ENCODE measurements around the gene CACNA2D1. TPM values are rescaled to one million over a fixed set of nuclear protein-coding genes. Genes with fewer than 3 reads are reported as not detected.

Gene CACNA2D1
- total RNA-seq, 1 donor from 2014 or later: 32.9 TPM

DNA sequence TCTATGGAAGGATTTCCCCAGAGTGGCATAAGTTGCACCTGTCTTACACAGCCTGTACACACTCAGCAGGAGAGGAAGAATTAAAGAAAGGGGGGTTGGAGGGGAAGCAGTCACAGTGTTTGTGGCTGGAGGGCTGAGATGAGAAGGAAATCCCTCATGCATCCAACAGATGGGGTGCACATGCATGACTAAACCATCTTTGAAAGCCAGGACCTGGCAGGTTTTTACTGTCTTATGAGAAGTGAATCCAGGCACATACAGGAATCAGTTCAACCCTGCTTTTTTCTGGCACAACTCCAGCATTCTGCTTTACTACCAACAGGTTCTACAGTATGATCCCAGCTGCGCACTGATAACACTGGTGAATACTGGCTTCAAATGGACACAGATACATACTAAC is 107.7 kb downstream of the CACNA2D1 start:
- H3K4me3 Mint-ChIP-seq (ENCODE audit: unreplicated experiment): no peak overlapping the region
- no peak overlapping the region for H3K27ac Mint-ChIP-seq (ENCODE audit: unreplicated experiment)
- DNase-seq (ENCODE audit: low spot score): no peak
- no peaks in the 10 kb centered on the region for H3K9me3 Mint-ChIP-seq (ENCODE audit: low read depth)
- TF ChIP-seq, protein P1, sequence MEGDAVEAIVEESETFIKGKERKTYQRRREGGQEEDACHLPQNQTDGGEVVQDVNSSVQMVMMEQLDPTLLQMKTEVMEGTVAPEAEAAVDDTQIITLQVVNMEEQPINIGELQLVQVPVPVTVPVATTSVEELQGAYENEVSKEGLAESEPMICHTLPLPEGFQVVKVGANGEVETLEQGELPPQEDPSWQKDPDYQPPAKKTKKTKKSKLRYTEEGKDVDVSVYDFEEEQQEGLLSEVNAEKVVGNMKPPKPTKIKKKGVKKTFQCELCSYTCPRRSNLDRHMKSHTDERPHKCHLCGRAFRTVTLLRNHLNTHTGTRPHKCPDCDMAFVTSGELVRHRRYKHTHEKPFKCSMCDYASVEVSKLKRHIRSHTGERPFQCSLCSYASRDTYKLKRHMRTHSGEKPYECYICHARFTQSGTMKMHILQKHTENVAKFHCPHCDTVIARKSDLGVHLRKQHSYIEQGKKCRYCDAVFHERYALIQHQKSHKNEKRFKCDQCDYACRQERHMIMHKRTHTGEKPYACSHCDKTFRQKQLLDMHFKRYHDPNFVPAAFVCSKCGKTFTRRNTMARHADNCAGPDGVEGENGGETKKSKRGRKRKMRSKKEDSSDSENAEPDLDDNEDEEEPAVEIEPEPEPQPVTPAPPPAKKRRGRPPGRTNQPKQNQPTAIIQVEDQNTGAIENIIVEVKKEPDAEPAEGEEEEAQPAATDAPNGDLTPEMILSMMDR (IDR thresholded peaks at IDR 0.05): no peak
- H3K27me3 Mint-ChIP-seq (ENCODE audit: low read depth): no peaks in the 10 kb centered on the region
- no peaks in the 10 kb centered on the region for H3K4me1 Mint-ChIP-seq (ENCODE audit: low read depth)
- H3K36me3 Mint-ChIP-seq (ENCODE audit: low read depth): peaks cover 1% of the 10 kb centered on the region

GRCh38 chr7:82335001-82335400 is 108.6 kb downstream of the CACNA2D1 start:
- no peak for DNase-seq (ENCODE audit: low spot score)
- TF ChIP-seq, protein P1 (IDR thresholded peaks at IDR 0.05): no peak
- H3K9me3 Mint-ChIP-seq (ENCODE audit: low read depth): no peaks in the 10 kb centered on the region
- H3K4me3 Mint-ChIP-seq (ENCODE audit: unreplicated experiment): no peak overlapping the region
- H3K27ac Mint-ChIP-seq (ENCODE audit: unreplicated experiment): no peak overlapping the region
- peaks cover 1% of the 10 kb centered on the region for H3K36me3 Mint-ChIP-seq (ENCODE audit: low read depth)
- H3K4me1 Mint-ChIP-seq (ENCODE audit: low read depth): no peaks in the 10 kb centered on the region
- no peaks in the 10 kb centered on the region for H3K27me3 Mint-ChIP-seq (ENCODE audit: low read depth)

GRCh38 chr7:82331234-82331633 is 112.3 kb downstream of the CACNA2D1 start:
- H3K4me3 Mint-ChIP-seq (ENCODE audit: unreplicated experiment): no peak overlapping the region
- H3K27ac Mint-ChIP-seq (ENCODE audit: unreplicated experiment): no peak overlapping the region
- no peaks in the 10 kb centered on the region for H3K9me3 Mint-ChIP-seq (ENCODE audit: low read depth)
- TF ChIP-seq, protein P1 (IDR thresholded peaks at IDR 0.05): no peak
- H3K36me3 Mint-ChIP-seq (ENCODE audit: low read depth): peaks cover 1% of the 10 kb centered on the region
- H3K4me1 Mint-ChIP-seq (ENCODE audit: low read depth): no peaks in the 10 kb centered on the region
- DNase-seq (ENCODE audit: low spot score): no peak
- H3K27me3 Mint-ChIP-seq (ENCODE audit: low read depth): no peaks in the 10 kb centered on the region

GRCh38 chr7:82330706-82331215 is 112.8 kb downstream of the CACNA2D1 start:
- Mint-ChIP-seq H3K27me3 (ENCODE audit: low read depth) (no peaks in the 10 kb centered on the region), H3K4me1 (ENCODE audit: low read depth) (peaks cover under 1% of the 10 kb centered on the region), H3K27ac (ENCODE audit: unreplicated experiment) (no peak overlapping the region), H3K36me3 (ENCODE audit: low read depth) (peaks cover 1% of the 10 kb centered on the region), H3K4me3 (ENCODE audit: unreplicated experiment) (no peak overlapping the region), H3K9me3 (ENCODE audit: low read depth) (no peaks in the 10 kb centered on the region)
- DNase-seq (ENCODE audit: low spot score): no peak
- TF ChIP-seq, protein P1 (IDR thresholded peaks at IDR 0.05): no peak

DNA sequence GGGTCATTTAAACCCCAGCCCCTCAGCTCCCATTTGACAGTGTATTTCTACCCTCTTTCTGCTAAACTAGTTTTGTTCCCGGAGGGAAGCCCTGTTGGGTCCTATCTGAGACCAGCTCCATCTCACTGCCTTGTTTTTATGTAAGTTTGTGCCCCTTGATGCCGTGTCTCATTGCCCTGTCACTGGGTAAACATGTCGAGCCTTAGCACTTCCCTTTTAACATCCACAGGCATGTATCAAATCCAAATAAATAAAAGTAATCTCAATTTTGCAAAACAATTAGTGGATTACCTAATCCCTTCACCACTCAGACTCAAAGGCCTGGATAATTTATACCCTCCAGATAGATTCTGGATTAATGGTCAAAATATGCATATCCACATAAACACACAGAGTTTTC is 115.7 kb downstream of the CACNA2D1 start:
- Mint-ChIP-seq H3K36me3 (ENCODE audit: low read depth) (no peaks in the 10 kb centered on the region), H3K4me1 (ENCODE audit: low read depth) (peaks cover 5% of the 10 kb centered on the region), H3K9me3 (ENCODE audit: low read depth) (no peaks in the 10 kb centered on the region), H3K27me3 (ENCODE audit: low read depth) (no peaks in the 10 kb centered on the region), H3K27ac (ENCODE audit: unreplicated experiment) (no peak overlapping the region), H3K4me3 (ENCODE audit: unreplicated experiment) (no peak overlapping the region)
- DNase-seq (ENCODE audit: low spot score): no peak
- TF ChIP-seq, protein P1 (IDR thresholded peaks at IDR 0.05): no peak
